IMR-90 (cell line): ENCODE data around the gene NEK2. TPM values are rescaled to one million over a fixed set of nuclear protein-coding genes. Genes with fewer than 3 reads are reported as not detected.

Experiments
- ATAC-seq: fragments of 200-7000 bp; cut with Tn5 transposase; 2 replicates; pipeline ENCODE4 v1.9.1; 2020; ENCODE audit warnings: low read depth, mild to moderate bottlenecking, moderate library complexity
- BruUV-seq: library from RNA; stranded (reverse); fragments of 400-500 nt; replicated peaks from 2 replicates; lab custom pipeline; 2021; lab: Mats Ljungman, UMichigan
- CTCF ChIA-PET: fragments of 300-600 bp; formaldehyde crosslinking; extraction: SDS; loops from one replicate; lab custom pipeline; 2021; ENCODE audit warnings: antibody characterized with exemption; lab: Yijun Ruan, JAX
- POLR2A ChIA-PET: fragments of 300-600 bp; sonication (Branson Sonifier 250); formaldehyde crosslinking; loops from one replicate; lab custom pipeline; 2022; ENCODE audit warnings: antibody characterized with exemption; ENCODE audit not compliant: unreplicated experiment; lab: Charles Lee
- DNase-seq: peaks from one replicate; pipeline ENCODE4 v3.0.0; 2013
- H2AFZ ChIP-seq: replicated peaks from 2 replicates; pipeline ENCODE3; 2013; ENCODE audit warnings: low read length, mild to moderate bottlenecking; ENCODE audit not compliant: poor library complexity
- H2AK5ac ChIP-seq: 2 replicates; pipeline ENCODE4 v1.6.1; 2013; ENCODE audit warnings: low read depth, low read length, inconsistent platforms
- H2AK9ac ChIP-seq: replicated peaks from 2 replicates; pipeline ENCODE3; 2013; ENCODE audit warnings: mild to moderate bottlenecking, low read depth, low read length, moderate library complexity; ENCODE audit not compliant: poor library complexity
- H2BK120ac ChIP-seq: 2 replicates; pipeline ENCODE4 v1.6.1; 2013; ENCODE audit warnings: low read depth, low read length, inconsistent platforms
- H2BK15ac ChIP-seq: 3 replicates; pipeline ENCODE4 v1.6.1; 2013; ENCODE audit warnings: low read depth, low read length, inconsistent platforms
- H2BK20ac ChIP-seq: 2 replicates; pipeline ENCODE4 v1.6.1; 2013; ENCODE audit warnings: low read depth, mild to moderate bottlenecking, inconsistent platforms, low read length, moderate library complexity
- H2BK5ac ChIP-seq: 2 replicates; pipeline ENCODE4 v1.6.1; 2013; ENCODE audit warnings: mild to moderate bottlenecking, low read depth, low read length, inconsistent platforms; ENCODE audit not compliant: poor library complexity, severe bottlenecking
- H3K14ac ChIP-seq: replicated peaks from 2 replicates; pipeline ENCODE4 v1.6.1; 2013; ENCODE audit warnings: low read depth, low read length, inconsistent platforms
- H3K18ac ChIP-seq: 2 replicates; pipeline ENCODE4 v1.6.1; 2013; ENCODE audit warnings: low read depth, low read length, control low read depth
- H3K23ac ChIP-seq: 2 replicates; pipeline ENCODE4 v1.6.1; 2013; ENCODE audit warnings: low read depth, low read length, inconsistent platforms
- H3K27ac ChIP-seq: 2 replicates; pipeline ENCODE4 v1.5.1; 2013; ENCODE audit warnings: mild to moderate bottlenecking, control low read depth, low read length; ENCODE audit not compliant: insufficient read depth
- H3K27me3 ChIP-seq: 2 replicates; pipeline ENCODE4 v1.6.1; 2013; ENCODE audit warnings: low read length; ENCODE audit not compliant: control insufficient read depth, insufficient read depth
- H3K36me3 ChIP-seq: 2 replicates; pipeline ENCODE4 v1.6.1; 2013; ENCODE audit warnings: low read length, mixed read lengths; ENCODE audit not compliant: control insufficient read depth, insufficient read depth
- H3K4ac ChIP-seq: 2 replicates; pipeline ENCODE4 v1.6.1; 2013; ENCODE audit warnings: low read depth, low read length, inconsistent platforms
- H3K4me1 ChIP-seq: 2 replicates; pipeline ENCODE4 v1.6.1; 2013; ENCODE audit warnings: low read length, mixed read lengths; ENCODE audit not compliant: control insufficient read depth, insufficient read depth
- H3K4me2 ChIP-seq: 2 replicates; pipeline ENCODE4 v1.6.1; 2013; ENCODE audit warnings: low read depth, mild to moderate bottlenecking, control low read depth, low read length, moderate library complexity
- H3K4me3 ChIP-seq: 2 replicates; pipeline ENCODE4 v1.5.1; 2013; ENCODE audit warnings: low read depth, mild to moderate bottlenecking, control low read depth, low read length, moderate library complexity; ENCODE audit not compliant: insufficient read depth
- H3K56ac ChIP-seq: 2 replicates; pipeline ENCODE4 v1.6.1; 2013; ENCODE audit warnings: low read length, inconsistent platforms; ENCODE audit not compliant: insufficient read depth; ENCODE audit errors: extremely low read depth
- H3K79me1 ChIP-seq, 2 experiments: 2 replicates each; pipeline ENCODE4 v1.6.1; 2013; ENCODE audit warnings: low read length in 2 of 2, inconsistent platforms in 1 of 2, low read depth in 1 of 2
- H3K9ac ChIP-seq: 2 replicates; pipeline ENCODE4 v1.6.1; 2013; ENCODE audit warnings: low read depth, low read length, control low read depth
- H3K9me1 ChIP-seq: 2 replicates; pipeline ENCODE4 v1.6.1; 2013; ENCODE audit warnings: low read length, inconsistent platforms; ENCODE audit not compliant: insufficient read depth
- H3K9me3 ChIP-seq: 2 replicates; pipeline ENCODE4 v1.6.1; 2013; ENCODE audit warnings: low read length; ENCODE audit not compliant: control insufficient read depth, insufficient read depth
- H4K20me1 ChIP-seq: 2 replicates; pipeline ENCODE4 v1.6.1; 2013; ENCODE audit warnings: low read length, inconsistent platforms; ENCODE audit not compliant: insufficient read depth
- H4K5ac ChIP-seq: 2 replicates; pipeline ENCODE4 v1.6.1; 2013; ENCODE audit warnings: mild to moderate bottlenecking, low read depth, low read length, control low read depth
- H4K8ac ChIP-seq, 2 experiments: 2 replicates each; pipeline ENCODE4 v1.6.1; 2013; ENCODE audit warnings: low read depth in 2 of 2, low read length in 2 of 2, control low read depth in 1 of 2, inconsistent platforms in 1 of 2
- H4K91ac ChIP-seq: 2 replicates; pipeline ENCODE4 v1.6.1; 2013; ENCODE audit warnings: low read depth, low read length, inconsistent platforms; ENCODE audit not compliant: insufficient read depth
- BHLHE40 ChIP-seq: fragments of 150-350 bp; IDR thresholded peaks from 2 replicates; pipeline ENCODE4 v1.6.1; 2016; ENCODE audit warnings: mild to moderate bottlenecking, low read depth, low read length
- CEBPB ChIP-seq: IDR thresholded peaks from 2 replicates; pipeline ENCODE4 v1.6.1; 2012; ENCODE audit warnings: low read depth, low read length, improper control_type of control experiment
- CHD1 ChIP-seq: IDR thresholded peaks from 2 replicates; pipeline ENCODE4 v1.6.1; 2012; ENCODE audit warnings: low read depth, low read length, improper control_type of control experiment
- CTCF ChIP-seq: conservative IDR thresholded peaks from 2 replicates; pipeline ENCODE4 v1.5.1; 2012; ENCODE audit warnings: mild to moderate bottlenecking, low read depth, low read length, improper control_type of control experiment
- ELK1 ChIP-seq: fragments of 150-350 bp; IDR thresholded peaks from 2 replicates; pipeline ENCODE4 v1.6.1; 2016; ENCODE audit warnings: low read depth, mild to moderate bottlenecking, low read length, moderate library complexity, borderline replicate concordance
- FOS ChIP-seq: fragments of 150-350 bp; IDR thresholded peaks from 2 replicates; pipeline ENCODE4 v1.6.1; 2016; ENCODE audit warnings: low read depth, low read length
- MAZ ChIP-seq: IDR thresholded peaks from 2 replicates; pipeline ENCODE4 v1.6.1; 2012; ENCODE audit warnings: low read depth, mild to moderate bottlenecking, low read length, improper control_type of control experiment, moderate library complexity, borderline replicate concordance
- MXI1 ChIP-seq: IDR thresholded peaks from 2 replicates; pipeline ENCODE4 v1.6.1; 2012; ENCODE audit warnings: low read depth, mild to moderate bottlenecking, low read length, moderate library complexity, borderline replicate concordance
- NFE2L2 ChIP-seq: fragments of 150-350 bp; IDR thresholded peaks from 2 replicates; pipeline ENCODE4 v1.6.1; 2016; ENCODE audit warnings: low read depth, mild to moderate bottlenecking, low read length
- POLR2A ChIP-seq: IDR thresholded peaks from 2 replicates; pipeline ENCODE4 v1.6.1; 2012; ENCODE audit warnings: mild to moderate bottlenecking, low read depth, low read length
- RAD21 ChIP-seq: IDR thresholded peaks from 2 replicates; pipeline ENCODE4 v1.6.1; 2012; ENCODE audit warnings: low read length, improper control_type of control experiment
- RFX5 ChIP-seq: IDR thresholded peaks from 2 replicates; pipeline ENCODE4 v1.8.0; 2012; ENCODE audit warnings: low read depth, mild to moderate bottlenecking, low read length, moderate library complexity
- SMC3 ChIP-seq: fragments of 150-350 bp; IDR thresholded peaks from 2 replicates; pipeline ENCODE4 v1.6.1; 2016; ENCODE audit warnings: low read depth, mild to moderate bottlenecking, antibody characterized with exemption, low read length, moderate library complexity
- USF2 ChIP-seq: fragments of 150-350 bp; IDR thresholded peaks from 2 replicates; pipeline ENCODE4 v1.6.1; 2017; ENCODE audit warnings: mild to moderate bottlenecking, antibody characterized with exemption, low read length, low read depth
- WGBS, 2 experiments: methylation state at CpG; one replicate each; pipeline versions ENCODE4 v1.1.5 to v1.1.7; 2013; ENCODE audit warnings: missing lambda C conversion rate in 2 of 2; ENCODE audit not compliant: insufficient read length in 1 of 2; ENCODE audit errors: extremely low coverage in 2 of 2; 5-methylcytosine and 5-hydroxymethylcytosine counted together
- dilution Hi-C: fragments of 300-500 bp; cut with HindIII; formaldehyde crosslinking; loops from one replicate; pipeline ENCODE4 v1.14.3; 2018; ENCODE audit warnings: low sequenced_read_pairs; ENCODE audit not compliant: unreplicated experiment
- in situ Hi-C: fragments of 300-500 bp; cut with MboI; formaldehyde crosslinking; loops from 3 replicates; pipeline ENCODE4 v1.14.3; 2019; ENCODE audit warnings: low sequenced_read_pairs, inconsistent platforms, mixed read lengths
- intact Hi-C: fragments of 100-400 bp; cut with micrococcal nuclease; formaldehyde crosslinking; loops from 2 replicates; pipeline ENCODE4 v1.10.0; 2022
- polyA plus RNA-seq, 3 experiments: library from polyadenylated mRNA; depleted of rRNA; stranded (reverse); fragments of >200 nt; gene quantifications; 2 replicates each; pipeline ENCODE4 v1.2.3, GENCODE V29; 2012; ENCODE audit warnings: low replicate concordance in 1 of 3
- total RNA-seq: library from RNA; depleted of rRNA; stranded (reverse); fragments of >200 nt; gene quantifications from 2 replicates; pipeline ENCODE4 v1.2.3, GENCODE V29; 2012

The NEK2 gene
- total and polyA plus RNA-seq, 2 of the 4 experiments (the other 2 are of a cell fraction) = 9.9 to 26.0 TPM

GRCh38 chr1:211652371-211652770 is 23.1 kb downstream of the NEK2 start:
- Histone ChIP-seq H3K27me3 (no peaks in the 10 kb centered on the region), H4K8ac (no peak overlapping the region), H3K23ac (no peak overlapping the region), H3K79me1 (no peaks in the 10 kb centered on the region), H3K4me1 (peaks cover 8% of the 10 kb centered on the region), H3K56ac (no peak overlapping the region), H3K18ac (no peak overlapping the region), H3K9me1 (no peaks in the 10 kb centered on the region), H3K9me3 (no peaks in the 10 kb centered on the region), H3K4me3 (no peak overlapping the region), H3K9ac (no peak overlapping the region), H3K4me2 (no peak overlapping the region), H2BK15ac (no peak overlapping the region), H3K27ac (no peak overlapping the region), H3K36me3 (no peaks in the 10 kb centered on the region), H2BK20ac (no peak overlapping the region), H2AFZ (no peak overlapping the region), H3K14ac (no peak overlapping the region), H2AK5ac (no peak overlapping the region), H4K91ac (no peak overlapping the region), H3K4ac (no peak overlapping the region), H4K5ac (no peak overlapping the region), H4K20me1 (no peaks in the 10 kb centered on the region), H2BK120ac (no peak overlapping the region), H2BK5ac (no peak overlapping the region), H2AK9ac (no peak overlapping the region)
- in situ Hi-C loops = loop anchor here (5.0 kb wide), 1 partner anchor 75 kb away; the partner anchor contains the start of gene SLC30A1
- no peak for ATAC-seq
- DNase-seq = no peak
- no CpG with 5 or more reads among the region's 6 CpGs for WGBS, 2 experiments
- POLR2A ChIA-PET = no interaction called here
- intact Hi-C loops = loop anchor here (5.0 kb wide), 1 partner anchor 515 kb away; no protein-coding TSS in a partner anchor
- TF ChIP-seq MXI1 (no peak), NFE2L2 (no peak), FOS (no peak), USF2 (no peak), MAZ (no peak), SMC3 (no peak), BHLHE40 (no peak), RFX5 (no peak), CHD1 (no peak), CTCF (no peak), CEBPB (no peak), ELK1 (no peak), RAD21 (no peak), POLR2A (no peak)
- no TSS peak for BruUV-seq
- CTCF ChIA-PET = no interaction called here
- dilution Hi-C loops = no loop called here
